HG02938 (cell line): ENCODE measurements around the gene BIRC6.
A peak's percentile ranks its signal among the peaks of the same experiment; 100 is the strongest.
"Not testable (repeated sequence)": the region's sequence is repeated elsewhere in the genome, so short reads cannot be mapped to it uniquely, and the experiment has no call there.

ENCODE experiments used
- ATAC-seq: cut with Tn5 transposase; IDR thresholded peaks from one replicate; pipeline ENCODE4 v1.9.1; 2021; ENCODE audit warnings: mild to moderate bottlenecking, moderate library complexity; ENCODE audit not compliant: unreplicated experiment

The BIRC6 gene, protein sequence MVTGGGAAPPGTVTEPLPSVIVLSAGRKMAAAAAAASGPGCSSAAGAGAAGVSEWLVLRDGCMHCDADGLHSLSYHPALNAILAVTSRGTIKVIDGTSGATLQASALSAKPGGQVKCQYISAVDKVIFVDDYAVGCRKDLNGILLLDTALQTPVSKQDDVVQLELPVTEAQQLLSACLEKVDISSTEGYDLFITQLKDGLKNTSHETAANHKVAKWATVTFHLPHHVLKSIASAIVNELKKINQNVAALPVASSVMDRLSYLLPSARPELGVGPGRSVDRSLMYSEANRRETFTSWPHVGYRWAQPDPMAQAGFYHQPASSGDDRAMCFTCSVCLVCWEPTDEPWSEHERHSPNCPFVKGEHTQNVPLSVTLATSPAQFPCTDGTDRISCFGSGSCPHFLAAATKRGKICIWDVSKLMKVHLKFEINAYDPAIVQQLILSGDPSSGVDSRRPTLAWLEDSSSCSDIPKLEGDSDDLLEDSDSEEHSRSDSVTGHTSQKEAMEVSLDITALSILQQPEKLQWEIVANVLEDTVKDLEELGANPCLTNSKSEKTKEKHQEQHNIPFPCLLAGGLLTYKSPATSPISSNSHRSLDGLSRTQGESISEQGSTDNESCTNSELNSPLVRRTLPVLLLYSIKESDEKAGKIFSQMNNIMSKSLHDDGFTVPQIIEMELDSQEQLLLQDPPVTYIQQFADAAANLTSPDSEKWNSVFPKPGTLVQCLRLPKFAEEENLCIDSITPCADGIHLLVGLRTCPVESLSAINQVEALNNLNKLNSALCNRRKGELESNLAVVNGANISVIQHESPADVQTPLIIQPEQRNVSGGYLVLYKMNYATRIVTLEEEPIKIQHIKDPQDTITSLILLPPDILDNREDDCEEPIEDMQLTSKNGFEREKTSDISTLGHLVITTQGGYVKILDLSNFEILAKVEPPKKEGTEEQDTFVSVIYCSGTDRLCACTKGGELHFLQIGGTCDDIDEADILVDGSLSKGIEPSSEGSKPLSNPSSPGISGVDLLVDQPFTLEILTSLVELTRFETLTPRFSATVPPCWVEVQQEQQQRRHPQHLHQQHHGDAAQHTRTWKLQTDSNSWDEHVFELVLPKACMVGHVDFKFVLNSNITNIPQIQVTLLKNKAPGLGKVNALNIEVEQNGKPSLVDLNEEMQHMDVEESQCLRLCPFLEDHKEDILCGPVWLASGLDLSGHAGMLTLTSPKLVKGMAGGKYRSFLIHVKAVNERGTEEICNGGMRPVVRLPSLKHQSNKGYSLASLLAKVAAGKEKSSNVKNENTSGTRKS (N-terminal part only)

GRCh38 chr2:32356681-32357317 is at the start of gene BIRC6:
TSS of gene BIRC6 (plus strand) at chr2:32357023. CDS start at chr2:32357162, 139 bp downstream.
- peak; percentile 86 for ATAC-seq

- no peak for ATAC-seq
These were observed 46.2 kb upstream of the BIRC6 start for GRCh38 chr2:32310577-32310976.

GRCh38 chr2:32314886-32315285 is 41.9 kb upstream of the BIRC6 start:
- no peak for ATAC-seq

DNA sequence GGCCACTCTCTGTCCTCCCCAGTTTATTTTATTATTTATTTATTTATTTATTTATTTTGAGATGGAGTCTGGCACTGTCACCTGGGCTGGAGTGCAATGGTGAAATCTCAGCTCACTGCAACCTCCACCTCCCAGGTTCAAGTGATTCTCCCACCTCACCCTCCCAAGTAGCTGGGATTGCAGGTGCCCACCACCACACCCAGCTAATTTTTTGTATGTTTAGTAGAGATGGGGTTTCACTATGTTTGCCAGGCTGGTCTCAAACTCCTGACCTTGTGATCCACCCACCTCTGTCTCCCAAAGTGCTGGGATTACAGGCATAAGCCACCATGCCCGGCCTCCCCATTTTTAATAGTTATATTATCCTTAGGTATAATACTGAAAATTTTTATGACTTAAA is 28.1 kb upstream of the BIRC6 start:
- not testable (repeated sequence) for ATAC-seq

DNA sequence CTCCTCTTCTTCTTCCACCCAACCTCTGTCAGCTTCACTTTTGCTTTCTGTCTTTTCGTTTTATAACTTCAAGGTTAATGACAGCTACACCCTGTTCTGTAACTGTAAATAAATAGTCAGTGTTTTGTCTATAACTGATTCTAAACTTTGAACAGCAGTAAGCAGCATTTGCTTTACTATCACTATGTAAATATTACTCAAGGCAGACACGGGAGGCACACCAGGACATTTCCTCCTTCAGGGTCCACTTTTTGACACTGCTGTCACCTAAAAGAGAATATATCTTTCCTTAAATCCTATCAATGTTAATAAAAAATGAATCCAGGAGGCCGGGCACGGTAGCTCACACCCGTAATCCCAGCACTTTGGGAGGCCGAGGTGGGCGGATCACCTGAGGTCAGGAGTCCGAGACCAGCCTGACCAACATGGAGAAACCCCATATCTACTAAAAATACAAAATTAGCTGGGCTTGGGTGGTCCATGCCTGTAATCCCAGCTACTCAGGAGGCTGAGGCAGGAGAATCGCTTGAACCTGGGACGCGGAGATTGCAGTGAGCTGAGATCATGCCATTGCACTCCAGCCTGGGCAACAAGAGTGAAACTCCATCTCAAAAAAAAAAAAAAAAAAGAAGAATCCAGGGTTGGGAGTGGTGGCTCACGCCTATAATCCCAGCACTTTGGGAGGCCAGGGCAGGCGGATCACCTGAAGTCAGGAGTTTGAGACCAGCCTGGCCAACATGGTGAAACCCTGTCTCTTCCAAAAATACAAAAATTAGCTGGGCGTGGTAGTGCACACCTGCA is 27.4 kb upstream of the BIRC6 start:
- not testable (repeated sequence) for ATAC-seq

- ATAC-seq = no peak
These were observed 26.7 kb upstream of the BIRC6 start for GRCh38 chr2:32330136-32330535.

DNA sequence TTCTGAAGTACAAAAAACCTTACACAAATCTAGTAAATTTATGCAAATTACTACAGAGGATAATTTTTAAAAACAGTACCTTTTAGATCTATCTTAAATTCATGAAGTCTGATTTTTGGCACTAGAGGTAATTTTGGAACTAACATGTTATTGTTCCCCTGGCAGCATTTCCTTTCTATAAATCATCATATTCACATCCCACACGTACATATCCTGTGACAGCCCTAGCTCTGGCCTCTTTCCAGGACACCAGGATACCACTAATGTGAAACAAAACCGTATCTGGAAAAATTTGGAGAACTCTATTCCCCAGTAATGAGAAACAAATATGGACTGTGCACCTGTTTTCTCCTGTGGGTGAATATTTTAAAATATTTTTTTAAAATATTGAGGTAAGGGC is 14.0 kb upstream of the BIRC6 start:
- ATAC-seq = no peak

DNA sequence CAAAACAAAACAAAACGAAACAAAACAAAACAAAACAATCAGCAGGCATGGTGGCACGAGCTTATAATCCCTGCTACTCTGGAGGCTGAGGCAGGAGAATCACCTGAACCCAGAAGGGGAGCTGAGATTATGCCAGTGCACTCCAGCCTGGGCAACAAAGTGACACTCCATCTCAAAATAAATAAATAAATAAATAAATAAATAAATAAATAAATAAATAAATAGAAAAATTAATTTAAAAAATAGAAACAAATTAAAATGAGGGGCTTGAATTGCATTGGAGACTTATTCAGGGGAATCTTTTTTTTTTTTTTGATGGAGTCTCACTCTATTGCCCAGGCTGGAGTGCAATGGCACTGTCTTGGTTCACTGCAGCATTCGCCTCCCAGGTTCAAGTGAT is 6.0 kb upstream of the BIRC6 start:
- ATAC-seq = not testable (repeated sequence)

DNA sequence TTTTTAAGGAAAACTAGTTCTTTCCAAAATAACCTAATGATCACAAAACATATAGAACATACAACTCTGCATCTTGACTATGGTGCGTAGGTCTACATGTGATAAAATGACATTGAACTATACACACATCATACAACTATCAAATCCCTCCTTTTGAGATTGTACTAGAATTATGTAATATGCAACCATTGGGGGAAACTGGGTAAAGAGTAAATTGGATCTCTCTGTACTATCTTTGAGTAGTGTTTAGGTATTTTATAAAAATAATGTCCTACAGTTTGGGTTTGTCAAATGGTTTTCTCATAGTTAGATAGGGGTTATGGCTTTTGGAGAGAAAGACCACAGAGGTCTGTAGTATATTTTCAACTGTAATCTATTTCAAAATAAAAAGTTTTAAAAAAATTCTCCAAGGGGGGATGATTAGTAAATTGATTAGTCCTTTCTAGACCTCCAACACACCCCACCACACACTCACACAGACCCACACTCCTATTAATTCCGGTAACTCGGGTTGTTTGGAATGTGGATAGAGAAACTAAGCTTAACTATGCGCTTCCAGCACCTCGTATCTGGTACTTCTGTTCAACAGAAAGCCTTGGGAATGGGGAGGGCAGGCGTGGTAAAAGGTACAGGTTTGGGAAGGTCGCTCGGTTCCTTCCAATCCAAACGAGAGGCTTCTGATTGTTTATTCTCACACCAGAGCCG is 695 bp upstream of the BIRC6 start:
- ATAC-seq = no peak

DNA sequence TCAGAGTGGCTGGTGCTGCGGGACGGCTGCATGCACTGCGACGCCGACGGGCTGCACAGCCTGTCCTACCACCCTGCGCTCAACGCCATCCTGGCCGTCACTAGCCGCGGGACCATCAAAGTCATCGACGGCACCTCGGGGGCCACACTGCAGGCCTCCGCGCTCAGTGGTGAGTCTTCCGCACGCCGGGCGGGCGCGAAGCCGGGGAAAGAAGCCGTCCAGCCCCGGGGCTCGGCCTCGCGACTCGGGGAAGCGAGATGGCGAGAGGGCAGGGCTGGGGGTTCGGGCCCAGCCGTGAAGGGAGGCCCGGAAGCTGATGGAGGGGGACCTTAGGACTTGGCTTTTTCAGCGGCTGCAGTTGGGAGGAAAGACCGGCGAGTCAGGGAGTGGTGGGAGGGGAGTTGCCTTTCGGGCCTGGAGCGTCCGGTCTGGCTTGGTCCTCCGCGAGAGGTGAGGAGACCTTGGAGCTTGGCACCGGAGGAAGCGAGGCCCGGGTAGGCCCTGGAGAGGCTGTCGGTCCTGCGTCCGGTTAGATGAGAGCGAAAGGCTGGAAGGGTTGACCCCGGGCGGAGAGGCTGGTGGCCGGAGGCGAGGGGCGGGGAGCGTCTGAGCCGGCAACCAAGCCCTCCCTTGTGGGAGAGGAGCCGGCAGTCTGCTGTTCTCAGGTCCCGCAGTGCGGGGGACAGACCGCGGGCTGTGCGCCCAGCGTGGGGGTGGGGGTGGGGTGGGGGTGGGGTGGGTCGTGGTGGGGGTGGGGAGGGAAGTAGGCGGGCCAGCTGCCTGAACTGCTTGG is 691 bp downstream of the BIRC6 start:
- peak; percentile 6 for ATAC-seq

- no peak for ATAC-seq
These were observed 1.3 kb downstream of the BIRC6 start for GRCh38 chr2:32358111-32358482.

GRCh38 chr2:32360416-32360815 is 3.6 kb downstream of the BIRC6 start:
- ATAC-seq = no peak

DNA sequence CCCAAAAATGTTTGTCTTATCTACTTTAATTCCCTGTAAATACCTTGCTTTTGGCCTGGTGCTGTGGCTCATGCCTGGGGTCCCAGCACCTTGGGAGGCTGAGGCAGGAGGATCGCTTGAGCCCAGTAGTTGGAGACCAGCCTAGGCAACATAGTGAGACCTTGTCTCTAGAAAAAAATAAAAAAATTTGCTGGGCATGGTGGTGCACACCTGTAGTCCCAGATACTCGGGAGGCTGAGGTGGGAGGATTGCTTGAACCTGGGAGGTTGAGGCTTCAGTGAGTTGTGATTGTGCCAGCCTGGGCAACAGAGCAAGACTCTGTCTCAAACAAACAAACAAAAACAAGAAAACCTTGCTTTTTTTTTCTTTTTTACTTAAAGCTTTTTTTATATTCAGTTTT is 6.2 kb downstream of the BIRC6 start:
- ATAC-seq = not testable (repeated sequence)

- ATAC-seq = peak; percentile 67
These were observed 6.8 kb downstream of the BIRC6 start for GRCh38 chr2:32363597-32363996.

- not testable (repeated sequence) for ATAC-seq
These were observed 7.5 kb downstream of the BIRC6 start for GRCh38 chr2:32364290-32364689.

DNA sequence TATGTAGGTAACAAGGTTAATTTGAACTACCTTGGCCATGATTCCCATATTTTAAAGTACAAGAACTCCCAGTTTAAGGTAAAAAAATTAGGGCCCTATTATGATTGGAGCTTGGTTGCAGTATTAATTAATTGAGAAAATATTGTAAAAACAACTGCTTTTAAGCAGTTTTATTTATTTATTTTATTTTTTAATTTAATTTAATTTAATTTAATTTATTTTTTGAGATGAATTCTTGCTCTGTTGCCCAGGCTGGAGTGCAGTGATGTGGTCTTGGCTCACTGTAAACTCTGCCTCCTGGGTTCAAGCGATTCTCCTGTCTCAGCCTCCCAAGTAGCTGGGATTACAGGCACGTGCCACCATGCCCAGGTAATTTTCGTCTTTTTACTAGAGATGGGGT is 8.9 kb downstream of the BIRC6 start:
- not testable (repeated sequence) for ATAC-seq

- ATAC-seq = no peak
These were observed 9.8 kb downstream of the BIRC6 start for GRCh38 chr2:32366595-32366994.

GRCh38 chr2:32369222-32369621 is 12.4 kb downstream of the BIRC6 start:
- ATAC-seq = no peak
